NCI-H446 treated with DMSO at 0.1 percent for 48 hours (cell line): ENCODE measurements around the gene ADGRL1.
"Not testable (repeated sequence)": the region's sequence is repeated elsewhere in the genome, so short reads cannot be mapped to it uniquely, and the experiment has no call there.

Experiments used
- DNase-seq: peaks from one replicate; lab custom pipeline; 2025; lab: John Stamatoyannopoulos, UW

ADGRL1 gene

GRCh38 chr19:14161305-14161704 lies 44.7 kb downstream of the ADGRL1 start:
- no peak for DNase-seq

GRCh38 chr19:14160017-14160703 lies 45.8 kb downstream of the ADGRL1 start:
- DNase-seq: no peak

- no peak for DNase-seq
These were observed 46.9 kb downstream of the ADGRL1 start for GRCh38 chr19:14159059-14159458.

GRCh38 chr19:14158276-14159023 lies 47.5 kb downstream of the ADGRL1 start:
- DNase-seq: no peak

GRCh38 chr19:14156971-14157717 lies 48.8 kb downstream of the ADGRL1 start:
- no peak for DNase-seq

- no peak for DNase-seq
These were observed 49.8 kb downstream of the ADGRL1 start for GRCh38 chr19:14156122-14156521.

- no peak for DNase-seq
These were observed 50.6 kb downstream of the ADGRL1 start for GRCh38 chr19:14155371-14155770.

GRCh38 chr19:14152713-14153112 lies 53.3 kb downstream of the ADGRL1 start:
- no peak for DNase-seq

GRCh38 chr19:14150770-14151661 lies 55.0 kb downstream of the ADGRL1 start:
- DNase-seq: no peak

GRCh38 chr19:14150041-14150769 lies 55.8 kb downstream of the ADGRL1 start:
- DNase-seq: no peak

GRCh38 chr19:14149509-14149994 lies 56.4 kb downstream of the ADGRL1 start:
- no peak for DNase-seq

- DNase-seq: no peak
These were observed 57.1 kb downstream of the ADGRL1 start for GRCh38 chr19:14148751-14149410.

GRCh38 chr19:14147797-14148605 lies 58.0 kb downstream of the ADGRL1 start:
- no peak for DNase-seq

GRCh38 chr19:14146789-14147216 lies 59.2 kb downstream of the ADGRL1 start:
- DNase-seq: no peak

GRCh38 chr19:14146169-14146568 lies 59.8 kb downstream of the ADGRL1 start:
- DNase-seq: not testable (repeated sequence)

- DNase-seq: no peak
These were observed 60.6 kb downstream of the ADGRL1 start for GRCh38 chr19:14145381-14145780.

- no peak for DNase-seq
These were observed 63.4 kb downstream of the ADGRL1 start for GRCh38 chr19:14142262-14143190.

GRCh38 chr19:14141041-14141440 lies 64.9 kb downstream of the ADGRL1 start:
- DNase-seq: no peak
